Naive thymus-derived CD4-positive, alpha-beta T cell (primary cell): ENCODE results near the gene COX19. TPM values are rescaled to one million over a fixed set of nuclear protein-coding genes. Genes with fewer than 3 reads are reported as not detected.

Experiments used
- ATAC-seq: fragments of 150-1000 bp; cut with Tn5 transposase; 2 replicates; pipeline ENCODE4 v1.10.0; 2021; ENCODE audit warnings: mild to moderate bottlenecking, moderate library complexity
- CTCF ChIA-PET: fragments of 350-600 bp; sonication (Branson Sonifier 250); formaldehyde crosslinking; loops from one replicate; lab custom pipeline; 2021; ENCODE audit warnings: antibody characterized with exemption; lab: Charles Lee
- POLR2A ChIA-PET: fragments of 350-600 bp; sonication (Branson Sonifier 250); formaldehyde crosslinking; loops from one replicate; lab custom pipeline; 2021; ENCODE audit warnings: antibody characterized with exemption, inconsistent platforms; lab: Charles Lee
- DNase-seq, 9 donors: peaks; one replicate each; pipeline versions ENCODE4 v3.0.0 to v3.0.0-alpha.2; 2020 to 2022; ENCODE audit warnings: mixed read lengths in 1 of 9
- H3K27ac ChIP-seq: one replicate; pipeline ENCODE4 v1.7.0; 2013; ENCODE audit warnings: mild to moderate bottlenecking, low read depth, low read length, moderate library complexity
- H3K27me3 ChIP-seq, 2 donors: one replicate each; pipeline ENCODE4 v1.7.0; 2013; ENCODE audit warnings: low read length in 2 of 2, mild to moderate bottlenecking in 2 of 2, moderate library complexity in 2 of 2; ENCODE audit not compliant: control insufficient read depth in 2 of 2, insufficient read depth in 2 of 2
- H3K36me3 ChIP-seq, 3 experiments: 1 replicate in 2 of 3; 2 replicates in 1 of 3; pipeline ENCODE4 v1.7.0; 2013; ENCODE audit warnings: low read length in 3 of 3, mild to moderate bottlenecking in 3 of 3, moderate library complexity in 1 of 3; ENCODE audit not compliant: insufficient read depth in 3 of 3, control insufficient read depth in 2 of 3
- H3K4me1 ChIP-seq, 2 donors: one replicate each; pipeline ENCODE4 v1.7.0; 2013; ENCODE audit warnings: low read length in 2 of 2, mild to moderate bottlenecking in 2 of 2, moderate library complexity in 1 of 2; ENCODE audit not compliant: control insufficient read depth in 2 of 2, insufficient read depth in 2 of 2
- H3K4me3 ChIP-seq: 2 replicates; pipeline ENCODE4 v1.7.0; 2013; ENCODE audit warnings: mild to moderate bottlenecking, low read length
- H3K9me3 ChIP-seq, 3 experiments: 1 replicate in 2 of 3; 2 replicates in 1 of 3; pipeline ENCODE4 v1.7.0; 2013; ENCODE audit warnings: low read length in 3 of 3; ENCODE audit not compliant: control insufficient read depth in 2 of 3
- H3K27ac Mint-ChIP-seq, 9 donors: one replicate each; pipeline ENCODE4 v1.8.0; 2020 to 2022; ENCODE audit warnings: mixed read lengths in 9 of 9, mild to moderate bottlenecking in 8 of 9, moderate library complexity in 5 of 9, inconsistent platforms in 2 of 9
- H3K27me3 Mint-ChIP-seq, 5 donors: one replicate each; pipeline ENCODE4 v1.8.0; 2021 to 2022; ENCODE audit warnings: mixed read lengths in 5 of 5, mild to moderate bottlenecking in 1 of 5
- H3K36me3 Mint-ChIP-seq, 5 donors: one replicate each; pipeline ENCODE4 v1.8.0; 2020 to 2022; ENCODE audit warnings: mixed read lengths in 5 of 5, mild to moderate bottlenecking in 3 of 5, inconsistent platforms in 1 of 5
- H3K4me1 Mint-ChIP-seq, 7 donors: one replicate each; pipeline ENCODE4 v1.8.0; 2020 to 2022; ENCODE audit warnings: mixed read lengths in 7 of 7, mild to moderate bottlenecking in 3 of 7, inconsistent platforms in 1 of 7
- H3K4me3 Mint-ChIP-seq, 10 donors: one replicate each; pipeline ENCODE4 v1.8.0; 2020 to 2022; ENCODE audit warnings: mild to moderate bottlenecking in 10 of 10, mixed read lengths in 10 of 10, moderate library complexity in 6 of 10, inconsistent platforms in 2 of 10
- H3K9me3 Mint-ChIP-seq, 11 donors: one replicate each; pipeline ENCODE4 v1.8.0; 2020 to 2022; ENCODE audit warnings: mixed read lengths in 11 of 11, mild to moderate bottlenecking in 4 of 11, inconsistent platforms in 1 of 11, moderate library complexity in 1 of 11
- intact Hi-C, 2 donors: fragments of 100-400 bp; cut with micrococcal nuclease; formaldehyde crosslinking; loops; one replicate each; pipeline ENCODE4 v1.15.1; 2023
- polyA plus RNA-seq, 2 donors: library from polyadenylated mRNA; unstranded; fragments of 300-500 nt; fragmentation: Illumina TruSeq; gene quantifications; one replicate each; pipeline ENCODE4 v1.2.3, GENCODE V29; 2021
- total RNA-seq, 6 experiments: library from RNA in 5 of 6; stranded (reverse) in 5 of 6; gene quantifications; 1 replicate in 5 of 6; 2 replicates in 1 of 6; pipeline ENCODE4 v1.2.3 and lab custom pipeline; 2021 to 2026

The COX19 gene
- total and polyA plus RNA-seq, 7 experiments from 2014 or later, result 18.3 to 48.2 (median 45.1) TPM

GRCh38 chr7:984361-985126 lies 9.2 kb upstream of the COX19 start:
- Mint-ChIP-seq H3K27ac (no peak overlapping the region), H3K4me1 (peaks cover 0 to 5% (median 0%) of the 10 kb centered on the region in 7 donors), H3K9me3 (no peaks in the 10 kb centered on the region), H3K4me3 (no peak overlapping the region), H3K36me3 (no peaks in the 10 kb centered on the region), H3K27me3 (peaks cover 0 to 9% (median 4%) of the 10 kb centered on the region in 5 donors)
- Histone ChIP-seq H3K36me3 (no peaks in the 10 kb centered on the region), H3K4me3 (no peak overlapping the region), H3K9me3 (no peaks in the 10 kb centered on the region), H3K4me1 (no peaks in the 10 kb centered on the region), H3K27me3 (peaks cover 0 to 4% of the 10 kb centered on the region in 2 donors), H3K27ac (no peak overlapping the region)
- intact Hi-C loops, result no loop called here
- ChIA-PET POLR2A (no interaction called here), CTCF (interaction anchor here (0.9 kb wide), 1 partner anchor 9 kb away, joined by 4 read pairs; no protein-coding TSS in a partner anchor)
- no peak for DNase-seq
- no peak for ATAC-seq

- Mint-ChIP-seq H3K9me3 (no peaks in the 10 kb centered on the region), H3K36me3 (no peaks in the 10 kb centered on the region), H3K27ac (no peak overlapping the region), H3K27me3 (peaks cover 0 to 9% (median 4%) of the 10 kb centered on the region in 5 donors), H3K4me3 (no peak overlapping the region), H3K4me1 (peaks cover 0 to 5% (median 0%) of the 10 kb centered on the region in 7 donors)
- Histone ChIP-seq H3K27me3 (peaks cover 0 to 4% of the 10 kb centered on the region in 2 donors), H3K27ac (no peak overlapping the region), H3K4me3 (no peak overlapping the region), H3K9me3 (no peaks in the 10 kb centered on the region), H3K36me3 (no peaks in the 10 kb centered on the region), H3K4me1 (no peaks in the 10 kb centered on the region)
- ChIA-PET CTCF (no interaction called here), POLR2A (no interaction called here)
- intact Hi-C loops, result no loop called here
- DNase-seq (no peak), ATAC-seq (no peak)
Observed at GRCh38 chr7:983616-984071, 8.3 kb upstream of the COX19 start.

GRCh38 chr7:983004-983615 lies 7.8 kb upstream of the COX19 start, which contains the start of gene CYP2W1:
TSS of gene CYP2W1 (plus strand) at chr7:983181. CDS start at chr7:983212, 31 bp downstream.
- DNase-seq, result no peak
- Mint-ChIP-seq H3K27me3 (peaks cover 0 to 9% (median 4%) of the 10 kb centered on the region in 5 donors), H3K36me3 (no peaks in the 10 kb centered on the region)

GRCh38 chr7:982511-983003 lies 7.2 kb upstream of the COX19 start:
- Histone ChIP-seq H3K9me3 (no peaks in the 10 kb centered on the region), H3K4me1 (no peaks in the 10 kb centered on the region), H3K27me3 (peaks cover 0 to 4% of the 10 kb centered on the region in 2 donors), H3K36me3 (no peaks in the 10 kb centered on the region), H3K27ac (no peak overlapping the region), H3K4me3 (no peak overlapping the region)
- Mint-ChIP-seq H3K36me3 (no peaks in the 10 kb centered on the region), H3K4me3 (no peak overlapping the region), H3K4me1 (peaks cover 0 to 5% (median 0%) of the 10 kb centered on the region in 7 donors), H3K27ac (no peak overlapping the region), H3K27me3 (peaks cover 0 to 9% (median 4%) of the 10 kb centered on the region in 5 donors), H3K9me3 (no peaks in the 10 kb centered on the region)
- ChIA-PET POLR2A (no interaction called here), CTCF (interaction anchor here (0.8 to 1.5 kb wide), 3 partner anchors 11 to 83 kb away, joined by 3 to 6 read pairs (median 4); no protein-coding TSS in a partner anchor)
- intact Hi-C loops, result no loop called here
- DNase-seq (no peak), ATAC-seq (no peak)

More at GRCh38 chr7:983004-983615, 7.8 kb upstream of the COX19 start, which contains the start of gene CYP2W1:
- CTCF ChIA-PET, result interaction anchor here (0.8 kb wide), 1 partner anchor 74 kb away, joined by 4 read pairs; no protein-coding TSS in a partner anchor
- no peak within 1 kb of the TSS for H3K4me3 Mint-ChIP-seq
- Histone ChIP-seq H3K4me1 (no peaks in the 10 kb centered on the region), H3K36me3 (no peaks in the 10 kb centered on the region), H3K9me3 (no peaks in the 10 kb centered on the region), H3K4me3 (no peak within 1 kb of the TSS), H3K27me3 (peaks cover 0 to 4% of the 10 kb centered on the region in 2 donors), H3K27ac (no peak within 1 kb of the TSS)
- POLR2A ChIA-PET, result no interaction called here
- no peak within 1 kb of the TSS for H3K27ac Mint-ChIP-seq
- peaks cover 0 to 5% (median 0%) of the 10 kb centered on the region in 7 donors for H3K4me1 Mint-ChIP-seq
- ATAC-seq, result no peak
- H3K9me3 Mint-ChIP-seq, result no peaks in the 10 kb centered on the region
- intact Hi-C loops, result no loop called here

- Mint-ChIP-seq H3K4me1 (peaks cover 0 to 5% (median 0%) of the 10 kb centered on the region in 7 donors), H3K4me3 (no peak overlapping the region), H3K27me3 (peaks cover 0 to 9% (median 4%) of the 10 kb centered on the region in 5 donors), H3K9me3 (no peaks in the 10 kb centered on the region), H3K36me3 (no peaks in the 10 kb centered on the region), H3K27ac (no peak overlapping the region)
- peaks cover 0 to 4% of the 10 kb centered on the region in 2 donors for H3K27me3 ChIP-seq
- no peak overlapping the region for H3K4me3 ChIP-seq
- H3K27ac ChIP-seq, result no peak overlapping the region
- no peaks in the 10 kb centered on the region for H3K36me3 ChIP-seq
- ChIA-PET CTCF (interaction anchor here (0.8 to 1.5 kb wide), 3 partner anchors 11 to 84 kb away, joined by 3 to 6 read pairs (median 4); no protein-coding TSS in a partner anchor), POLR2A (no interaction called here)
- ATAC-seq (no peak), DNase-seq (no peak)
- intact Hi-C loops, result no loop called here
- no peaks in the 10 kb centered on the region for H3K4me1 ChIP-seq
- H3K9me3 ChIP-seq, result no peaks in the 10 kb centered on the region
Observed at GRCh38 chr7:981793-982510, 6.6 kb upstream of the COX19 start.

- Histone ChIP-seq H3K9me3 (no peaks in the 10 kb centered on the region), H3K4me1 (peaks cover 3 to 4% of the 10 kb centered on the region in 2 donors), H3K27ac (no peak overlapping the region), H3K36me3 (peaks cover 0 to 3% (median 0%) of the 10 kb centered on the region in 3 experiments), H3K27me3 (no peaks in the 10 kb centered on the region), H3K4me3 (no peak overlapping the region)
- Mint-ChIP-seq H3K27ac (no peak overlapping the region), H3K4me1 (no peaks in the 10 kb centered on the region), H3K9me3 (no peaks in the 10 kb centered on the region), H3K4me3 (no peak overlapping the region), H3K36me3 (no peaks in the 10 kb centered on the region), H3K27me3 (no peaks in the 10 kb centered on the region)
- ChIA-PET CTCF (no interaction called here), POLR2A (no interaction called here)
- DNase-seq (no peak), ATAC-seq (no peak)
- intact Hi-C loops, result loop anchor here (5.0 kb wide), 2 partner anchors 62 to 833 kb away; partner anchors contain the start of gene GPR146 (in 1 of the 2)
Observed at GRCh38 chr7:979886-980571, 4.7 kb upstream of the COX19 start.
